ENCODE data around the gene MSANTD1. TPM values are rescaled to one million over a fixed set of nuclear protein-coding genes. Genes with fewer than 3 reads are reported as not detected.

MSANTD1 gene
- total and polyA plus RNA-seq, 2 donors (not counting 3 experiments of a cell fraction or from before 2014, with no cell fraction given) = 0.14 to 1.2 TPM

GRCh38 chr4:3286335-3287175 is 37.6 kb downstream of the MSANTD1 start:
- TF ChIP-seq POLR2AphosphoS5 (IDR thresholded peaks at IDR 0.05; ENCODE audit: insufficient read depth, low read depth, low read length) (no peak), MYC (IDR thresholded peaks at IDR 0.05; ENCODE audit: low read depth, low read length) (no peak), EZH2 (IDR thresholded peaks at IDR 0.05; ENCODE audit: borderline replicate concordance, low read depth, low read length, severe bottlenecking) (no peak), GATA2 (IDR thresholded peaks at IDR 0.05; ENCODE audit: insufficient read depth, insufficient read length, low read depth, low read length) (no peak), FOS (IDR thresholded peaks at IDR 0.05; ENCODE audit: borderline replicate concordance, insufficient read depth, low read length) (no peak), JUN (IDR thresholded peaks at IDR 0.05; ENCODE audit: borderline replicate concordance, insufficient read depth, insufficient read length, low read depth) (no peak), POLR2A (IDR thresholded peaks at IDR 0.05; ENCODE audit: low read depth, low read length) (no peak), MAX (IDR thresholded peaks at IDR 0.05; ENCODE audit: insufficient read depth, insufficient read length) (no peak)
- TF ChIP-seq, protein P1, sequence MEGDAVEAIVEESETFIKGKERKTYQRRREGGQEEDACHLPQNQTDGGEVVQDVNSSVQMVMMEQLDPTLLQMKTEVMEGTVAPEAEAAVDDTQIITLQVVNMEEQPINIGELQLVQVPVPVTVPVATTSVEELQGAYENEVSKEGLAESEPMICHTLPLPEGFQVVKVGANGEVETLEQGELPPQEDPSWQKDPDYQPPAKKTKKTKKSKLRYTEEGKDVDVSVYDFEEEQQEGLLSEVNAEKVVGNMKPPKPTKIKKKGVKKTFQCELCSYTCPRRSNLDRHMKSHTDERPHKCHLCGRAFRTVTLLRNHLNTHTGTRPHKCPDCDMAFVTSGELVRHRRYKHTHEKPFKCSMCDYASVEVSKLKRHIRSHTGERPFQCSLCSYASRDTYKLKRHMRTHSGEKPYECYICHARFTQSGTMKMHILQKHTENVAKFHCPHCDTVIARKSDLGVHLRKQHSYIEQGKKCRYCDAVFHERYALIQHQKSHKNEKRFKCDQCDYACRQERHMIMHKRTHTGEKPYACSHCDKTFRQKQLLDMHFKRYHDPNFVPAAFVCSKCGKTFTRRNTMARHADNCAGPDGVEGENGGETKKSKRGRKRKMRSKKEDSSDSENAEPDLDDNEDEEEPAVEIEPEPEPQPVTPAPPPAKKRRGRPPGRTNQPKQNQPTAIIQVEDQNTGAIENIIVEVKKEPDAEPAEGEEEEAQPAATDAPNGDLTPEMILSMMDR (IDR thresholded peaks at IDR 0.05; ENCODE audit: extremely low read depth in 1 of 2, insufficient read depth in 1 of 2, low read depth in 1 of 2, low read length in 2 of 2) = no peak
- Histone ChIP-seq H3K27ac (ENCODE audit: insufficient read depth, low read depth, low read length) (no peak overlapping the region), H3K4me2 (ENCODE audit: insufficient read depth, low read length) (no peak overlapping the region), H3K27me3 (ENCODE audit: control insufficient read depth in 2 of 2, insufficient read depth in 2 of 2, low read length in 2 of 2) (no peaks in the 10 kb centered on the region), H3K79me2 (ENCODE audit: control insufficient read depth, insufficient read depth, low read length) (no peaks in the 10 kb centered on the region), H3K9me1 (replicated peaks; ENCODE audit: control insufficient read depth, extremely low read depth, insufficient read depth, low read length) (no peaks in the 10 kb centered on the region), H2AFZ (ENCODE audit: low read depth, low read length) (no peak overlapping the region), H3K36me3 (ENCODE audit: control insufficient read depth in 2 of 2, extremely low read depth in 1 of 2, insufficient read depth in 2 of 2, low read length in 2 of 2) (no peaks in the 10 kb centered on the region), H3K9ac (replicated peaks; ENCODE audit: extremely low read depth, insufficient read depth, low read length) (no peak overlapping the region), H4K20me1 (replicated peaks; ENCODE audit: control insufficient read depth, extremely low read depth, insufficient read depth, low read length) (no peaks in the 10 kb centered on the region), H3K4me3 (replicated peaks in 1 of 3; ENCODE audit: insufficient read depth in 1 of 3, low read depth in 1 of 3, low read length in 3 of 3) (no peak overlapping the region), H3K9me3 (replicated peaks; ENCODE audit: control insufficient read depth, insufficient read depth, low read length) (no peaks in the 10 kb centered on the region), H3K4me1 (ENCODE audit: control insufficient read depth, extremely low read depth, insufficient read depth, low read length) (peaks cover 2% of the 10 kb centered on the region)
- FAIRE-seq (no peak), DNase-seq (ENCODE audit: low read depth, low spot score) (no peak)
- ChIA-PET CTCF (no interaction called here), POLR2A (no interaction called here)
- no TSS peak for BruUV-seq (replicated peaks)
- dilution Hi-C loops (cut with MboI; ENCODE audit: extremely low pct_ligation_motif_present, low sequenced_read_pairs) = no loop called here
- intact Hi-C loops (cut with micrococcal nuclease) = no loop called here
